HG02970 (cell line): ENCODE measurements around the gene LIMA1.
A peak's percentile ranks its signal among the peaks of the same experiment; 100 is the strongest.
"Not testable (repeated sequence)": the region's sequence is repeated elsewhere in the genome, so short reads cannot be mapped to it uniquely, and the experiment has no call there.

Experiments used
- ATAC-seq: cut with Tn5 transposase; IDR thresholded peaks from one replicate; pipeline ENCODE4 v1.9.1; 2021; ENCODE audit warnings: mild to moderate bottlenecking, moderate library complexity, moderate number of reproducible peaks; ENCODE audit not compliant: unreplicated experiment, low FRiP score

The LIMA1 gene

GRCh38 chr12:50290692-50291091, 7.4 kb upstream of the LIMA1 start:
- ATAC-seq: not testable (repeated sequence)

- ATAC-seq: no peak
Observed at GRCh38 chr12:50287271-50287670, 4.0 kb upstream of the LIMA1 start.

- no peak for ATAC-seq
Observed at GRCh38 chr12:50285253-50285652, 1.9 kb upstream of the LIMA1 start.

GRCh38 chr12:50282721-50283228, 545 bp downstream of the LIMA1 start:
- peak; percentile 14 for ATAC-seq

- no peak for ATAC-seq
Observed at GRCh38 chr12:50279501-50279900, 3.8 kb downstream of the LIMA1 start.

GRCh38 chr12:50276912-50277671, 6.2 kb downstream of the LIMA1 start:
- ATAC-seq: no peak

GRCh38 chr12:50276068-50276467, 7.3 kb downstream of the LIMA1 start:
- no peak for ATAC-seq

- no peak for ATAC-seq
Observed at GRCh38 chr12:50275556-50275955, 7.8 kb downstream of the LIMA1 start.

- not testable (repeated sequence) for ATAC-seq
Observed at GRCh38 chr12:50275127-50275526, 8.2 kb downstream of the LIMA1 start.

GRCh38 chr12:50271724-50272247, 11.5 kb downstream of the LIMA1 start:
- ATAC-seq: no peak

- ATAC-seq: no peak
Observed at GRCh38 chr12:50268482-50268881, 14.8 kb downstream of the LIMA1 start.

- no peak for ATAC-seq
Observed at GRCh38 chr12:50265770-50266524, 17.4 kb downstream of the LIMA1 start.

GRCh38 chr12:50263832-50264231, 19.5 kb downstream of the LIMA1 start:
- no peak for ATAC-seq

- ATAC-seq: no peak
Observed at GRCh38 chr12:50261654-50262053, 21.7 kb downstream of the LIMA1 start.

GRCh38 chr12:50258167-50258551, 25.2 kb downstream of the LIMA1 start:
- no peak for ATAC-seq

- ATAC-seq: no peak
Observed at GRCh38 chr12:50257236-50258166, 25.8 kb downstream of the LIMA1 start.

GRCh38 chr12:50256761-50257160, 26.6 kb downstream of the LIMA1 start:
- ATAC-seq: no peak

GRCh38 chr12:50252977-50253602, 30.2 kb downstream of the LIMA1 start:
- ATAC-seq: no peak

GRCh38 chr12:50251619-50252252, 31.6 kb downstream of the LIMA1 start:
- no peak for ATAC-seq
